Activated CD4-positive, alpha-beta T cell treated with anti-CD3 and anti-CD28 coated beads, Interleukin-2, amount 50 U/mL, for 48 hours (primary cell): Measurements from ENCODE around the gene E2F7.
"Not testable (repeated sequence)": the region's sequence is repeated elsewhere in the genome, so short reads cannot be mapped to it uniquely, and the experiment has no call there.

Experiments used
- DNase-seq, 2 experiments: peaks; one replicate each; pipeline ENCODE4 v3.0.0-alpha.2; 2020

Gene E2F7

GRCh38 chr12:77065361-77066204 lies at the start of gene E2F7:
Gene E2F7 (minus strand): TSS chr12:77065569. CDS start chr12:77064635, 934 bp downstream.
- peak; percentile 89 to 91 for DNase-seq

GRCh38 chr12:77113971-77114370 lies 48.6 kb upstream of the E2F7 start:
- no peak for DNase-seq

- no peak for DNase-seq
These were observed 43.3 kb upstream of the E2F7 start for GRCh38 chr12:77108707-77109106.

GRCh38 chr12:77107121-77107520 lies 41.8 kb upstream of the E2F7 start:
- DNase-seq: no peak

- no peak for DNase-seq
These were observed 39.4 kb upstream of the E2F7 start for GRCh38 chr12:77104792-77105191.

- DNase-seq: no peak
These were observed 38.9 kb upstream of the E2F7 start for GRCh38 chr12:77104286-77104685.

- DNase-seq: no peak
These were observed 37.3 kb upstream of the E2F7 start for GRCh38 chr12:77102691-77103090.

GRCh38 chr12:77102123-77102522 lies 36.8 kb upstream of the E2F7 start:
- DNase-seq: no peak

- no peak for DNase-seq
These were observed 34.4 kb upstream of the E2F7 start for GRCh38 chr12:77099799-77100198.

- DNase-seq: no peak
These were observed 32.5 kb upstream of the E2F7 start for GRCh38 chr12:77097846-77098245.

GRCh38 chr12:77092227-77092626 lies 26.9 kb upstream of the E2F7 start:
- not testable (repeated sequence) for DNase-seq

GRCh38 chr12:77089686-77090220 lies 24.4 kb upstream of the E2F7 start:
- DNase-seq: no peak

GRCh38 chr12:77087427-77087826 lies 22.1 kb upstream of the E2F7 start:
- DNase-seq: no peak

GRCh38 chr12:77082021-77082420 lies 16.7 kb upstream of the E2F7 start:
- DNase-seq: no peak

- DNase-seq: no peak
These were observed 14.3 kb upstream of the E2F7 start for GRCh38 chr12:77079631-77080030.

GRCh38 chr12:77078231-77078630 lies 12.9 kb upstream of the E2F7 start:
- no peak for DNase-seq

- DNase-seq: no peak
These were observed 11.5 kb upstream of the E2F7 start for GRCh38 chr12:77076886-77077285.

GRCh38 chr12:77073894-77074293 lies 8.5 kb upstream of the E2F7 start:
- not testable (repeated sequence) for DNase-seq

- DNase-seq: no peak
These were observed 7.6 kb upstream of the E2F7 start for GRCh38 chr12:77072833-77073495.

GRCh38 chr12:77070800-77071449 lies 5.6 kb upstream of the E2F7 start:
- DNase-seq: no peak

GRCh38 chr12:77070382-77070781 lies 5.0 kb upstream of the E2F7 start:
- no peak for DNase-seq

GRCh38 chr12:77064896-77065360 lies 441 bp downstream of the E2F7 start:
- DNase-seq: peak in 1 of 2 experiments; percentile 34

GRCh38 chr12:77062846-77063461 lies 2.4 kb downstream of the E2F7 start:
- DNase-seq: no peak
